ENCODE measurements around the gene IRX2.

DNA sequence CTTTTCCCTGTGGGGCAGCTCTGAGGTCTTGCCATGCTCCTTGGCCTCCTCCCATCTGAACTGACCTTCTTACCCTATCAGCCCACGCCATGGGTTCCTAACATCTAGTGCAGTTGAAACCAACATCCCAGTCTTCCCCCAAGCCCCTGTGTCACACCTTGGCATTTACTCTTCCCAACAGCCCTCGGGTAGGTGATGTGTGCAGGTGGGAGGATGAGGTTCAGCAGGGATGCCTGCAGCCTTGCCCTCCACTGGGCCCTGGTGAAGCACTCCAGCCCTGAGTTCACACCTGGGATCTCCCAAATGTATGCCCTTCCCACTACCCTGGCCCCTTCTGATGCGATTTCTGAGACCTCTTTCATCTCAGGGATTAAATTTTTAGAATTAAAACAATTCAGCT, 15.5 kb downstream of the IRX2 start:
- TF ChIP-seq, protein P1, sequence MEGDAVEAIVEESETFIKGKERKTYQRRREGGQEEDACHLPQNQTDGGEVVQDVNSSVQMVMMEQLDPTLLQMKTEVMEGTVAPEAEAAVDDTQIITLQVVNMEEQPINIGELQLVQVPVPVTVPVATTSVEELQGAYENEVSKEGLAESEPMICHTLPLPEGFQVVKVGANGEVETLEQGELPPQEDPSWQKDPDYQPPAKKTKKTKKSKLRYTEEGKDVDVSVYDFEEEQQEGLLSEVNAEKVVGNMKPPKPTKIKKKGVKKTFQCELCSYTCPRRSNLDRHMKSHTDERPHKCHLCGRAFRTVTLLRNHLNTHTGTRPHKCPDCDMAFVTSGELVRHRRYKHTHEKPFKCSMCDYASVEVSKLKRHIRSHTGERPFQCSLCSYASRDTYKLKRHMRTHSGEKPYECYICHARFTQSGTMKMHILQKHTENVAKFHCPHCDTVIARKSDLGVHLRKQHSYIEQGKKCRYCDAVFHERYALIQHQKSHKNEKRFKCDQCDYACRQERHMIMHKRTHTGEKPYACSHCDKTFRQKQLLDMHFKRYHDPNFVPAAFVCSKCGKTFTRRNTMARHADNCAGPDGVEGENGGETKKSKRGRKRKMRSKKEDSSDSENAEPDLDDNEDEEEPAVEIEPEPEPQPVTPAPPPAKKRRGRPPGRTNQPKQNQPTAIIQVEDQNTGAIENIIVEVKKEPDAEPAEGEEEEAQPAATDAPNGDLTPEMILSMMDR (IDR thresholded peaks at IDR 0.05 in 4 of 5, conservative IDR thresholded peaks at IDR 0.05 in 1 of 5), result no peak
- no peak for TF ChIP-seq POLR2A (IDR thresholded peaks at IDR 0.05)
